WTC11 (cell line): ENCODE data around the gene ANKFN1.

ENCODE experiments used
- CTCF ChIP-seq: fragments of 200-600 bp; IDR thresholded peaks from 2 replicates; pipeline ENCODE4 v1.8.0; 2022; ENCODE audit warnings: antibody characterized with exemption
- NFYB ChIP-seq: sonication (generic); formaldehyde crosslinking; conservative IDR thresholded peaks from 2 replicates; pipeline ENCODE4 v1.8.0; 2022; ENCODE audit warnings: low read depth, missing genetic modification reagents
- PREB ChIP-seq: sonication (generic); formaldehyde crosslinking; IDR thresholded peaks from 2 replicates; pipeline ENCODE4 v1.8.1; 2022; ENCODE audit warnings: mild to moderate bottlenecking, missing genetic modification reagents, moderate library complexity, borderline replicate concordance
- ZNF425 ChIP-seq: fragments of 250-450 bp; sonication (Bioruptor Pico); conservative IDR thresholded peaks from 2 replicates; pipeline ENCODE4 v1.9.0; 2021; ENCODE audit warnings: mild to moderate bottlenecking

- no peak for TF ChIP-seq CTCF
- no peak for TF ChIP-seq ZNF425 (CRISPR knock-in tag)
- TF ChIP-seq NFYB: no peak
- no peak for TF ChIP-seq PREB
Measured at GRCh38 chr17:56172517-56172982, 19.3 kb downstream of the ANKFN1 start.
